IMR-90 (cell line): ENCODE measurements around the gene RNF223. TPM values are rescaled to one million over a fixed set of nuclear protein-coding genes. Genes with fewer than 3 reads are reported as not detected.

ENCODE experiments used
- ATAC-seq: fragments of 200-7000 bp; cut with Tn5 transposase; 2 replicates; pipeline ENCODE4 v1.9.1; 2020; ENCODE audit warnings: low read depth, mild to moderate bottlenecking, moderate library complexity
- BruUV-seq: library from RNA; stranded (reverse); fragments of 400-500 nt; replicated peaks from 2 replicates; lab custom pipeline; 2021; lab: Mats Ljungman, UMichigan
- CTCF ChIA-PET: fragments of 300-600 bp; formaldehyde crosslinking; extraction: SDS; loops from one replicate; lab custom pipeline; 2021; ENCODE audit warnings: antibody characterized with exemption; lab: Yijun Ruan, JAX
- POLR2A ChIA-PET: fragments of 300-600 bp; sonication (Branson Sonifier 250); formaldehyde crosslinking; loops from one replicate; lab custom pipeline; 2022; ENCODE audit warnings: antibody characterized with exemption; ENCODE audit not compliant: unreplicated experiment; lab: Charles Lee
- DNase-seq: peaks from one replicate; pipeline ENCODE4 v3.0.0; 2013
- H2AFZ ChIP-seq: replicated peaks from 2 replicates; pipeline ENCODE3; 2013; ENCODE audit warnings: low read length, mild to moderate bottlenecking; ENCODE audit not compliant: poor library complexity
- H2AK5ac ChIP-seq: 2 replicates; pipeline ENCODE4 v1.6.1; 2013; ENCODE audit warnings: low read depth, low read length, inconsistent platforms
- H2AK9ac ChIP-seq: replicated peaks from 2 replicates; pipeline ENCODE3; 2013; ENCODE audit warnings: mild to moderate bottlenecking, low read depth, low read length, moderate library complexity; ENCODE audit not compliant: poor library complexity
- H2BK120ac ChIP-seq: 2 replicates; pipeline ENCODE4 v1.6.1; 2013; ENCODE audit warnings: low read depth, low read length, inconsistent platforms
- H2BK15ac ChIP-seq: 3 replicates; pipeline ENCODE4 v1.6.1; 2013; ENCODE audit warnings: low read depth, low read length, inconsistent platforms
- H2BK20ac ChIP-seq: 2 replicates; pipeline ENCODE4 v1.6.1; 2013; ENCODE audit warnings: low read depth, mild to moderate bottlenecking, inconsistent platforms, low read length, moderate library complexity
- H2BK5ac ChIP-seq: 2 replicates; pipeline ENCODE4 v1.6.1; 2013; ENCODE audit warnings: mild to moderate bottlenecking, low read depth, low read length, inconsistent platforms; ENCODE audit not compliant: poor library complexity, severe bottlenecking
- H3K14ac ChIP-seq: replicated peaks from 2 replicates; pipeline ENCODE4 v1.6.1; 2013; ENCODE audit warnings: low read depth, low read length, inconsistent platforms
- H3K18ac ChIP-seq: 2 replicates; pipeline ENCODE4 v1.6.1; 2013; ENCODE audit warnings: low read depth, low read length, control low read depth
- H3K23ac ChIP-seq: 2 replicates; pipeline ENCODE4 v1.6.1; 2013; ENCODE audit warnings: low read depth, low read length, inconsistent platforms
- H3K27ac ChIP-seq: 2 replicates; pipeline ENCODE4 v1.5.1; 2013; ENCODE audit warnings: mild to moderate bottlenecking, control low read depth, low read length; ENCODE audit not compliant: insufficient read depth
- H3K27me3 ChIP-seq: 2 replicates; pipeline ENCODE4 v1.6.1; 2013; ENCODE audit warnings: low read length; ENCODE audit not compliant: control insufficient read depth, insufficient read depth
- H3K36me3 ChIP-seq: 2 replicates; pipeline ENCODE4 v1.6.1; 2013; ENCODE audit warnings: low read length, mixed read lengths; ENCODE audit not compliant: control insufficient read depth, insufficient read depth
- H3K4ac ChIP-seq: 2 replicates; pipeline ENCODE4 v1.6.1; 2013; ENCODE audit warnings: low read depth, low read length, inconsistent platforms
- H3K4me1 ChIP-seq: 2 replicates; pipeline ENCODE4 v1.6.1; 2013; ENCODE audit warnings: low read length, mixed read lengths; ENCODE audit not compliant: control insufficient read depth, insufficient read depth
- H3K4me2 ChIP-seq: 2 replicates; pipeline ENCODE4 v1.6.1; 2013; ENCODE audit warnings: low read depth, mild to moderate bottlenecking, control low read depth, low read length, moderate library complexity
- H3K4me3 ChIP-seq: 2 replicates; pipeline ENCODE4 v1.5.1; 2013; ENCODE audit warnings: low read depth, mild to moderate bottlenecking, control low read depth, low read length, moderate library complexity; ENCODE audit not compliant: insufficient read depth
- H3K56ac ChIP-seq: 2 replicates; pipeline ENCODE4 v1.6.1; 2013; ENCODE audit warnings: low read length, inconsistent platforms; ENCODE audit not compliant: insufficient read depth; ENCODE audit errors: extremely low read depth
- H3K79me1 ChIP-seq, 2 experiments: 2 replicates each; pipeline ENCODE4 v1.6.1; 2013; ENCODE audit warnings: low read length in 2 of 2, inconsistent platforms in 1 of 2, low read depth in 1 of 2
- H3K9ac ChIP-seq: 2 replicates; pipeline ENCODE4 v1.6.1; 2013; ENCODE audit warnings: low read depth, low read length, control low read depth
- H3K9me1 ChIP-seq: 2 replicates; pipeline ENCODE4 v1.6.1; 2013; ENCODE audit warnings: low read length, inconsistent platforms; ENCODE audit not compliant: insufficient read depth
- H3K9me3 ChIP-seq: 2 replicates; pipeline ENCODE4 v1.6.1; 2013; ENCODE audit warnings: low read length; ENCODE audit not compliant: control insufficient read depth, insufficient read depth
- H4K20me1 ChIP-seq: 2 replicates; pipeline ENCODE4 v1.6.1; 2013; ENCODE audit warnings: low read length, inconsistent platforms; ENCODE audit not compliant: insufficient read depth
- H4K5ac ChIP-seq: 2 replicates; pipeline ENCODE4 v1.6.1; 2013; ENCODE audit warnings: mild to moderate bottlenecking, low read depth, low read length, control low read depth
- H4K8ac ChIP-seq, 2 experiments: 2 replicates each; pipeline ENCODE4 v1.6.1; 2013; ENCODE audit warnings: low read depth in 2 of 2, low read length in 2 of 2, control low read depth in 1 of 2, inconsistent platforms in 1 of 2
- H4K91ac ChIP-seq: 2 replicates; pipeline ENCODE4 v1.6.1; 2013; ENCODE audit warnings: low read depth, low read length, inconsistent platforms; ENCODE audit not compliant: insufficient read depth
- CEBPB ChIP-seq: IDR thresholded peaks from 2 replicates; pipeline ENCODE4 v1.6.1; 2012; ENCODE audit warnings: low read depth, low read length, improper control_type of control experiment
- CHD1 ChIP-seq: IDR thresholded peaks from 2 replicates; pipeline ENCODE4 v1.6.1; 2012; ENCODE audit warnings: low read depth, low read length, improper control_type of control experiment
- CTCF ChIP-seq: conservative IDR thresholded peaks from 2 replicates; pipeline ENCODE4 v1.5.1; 2012; ENCODE audit warnings: mild to moderate bottlenecking, low read depth, low read length, improper control_type of control experiment
- FOS ChIP-seq: fragments of 150-350 bp; IDR thresholded peaks from 2 replicates; pipeline ENCODE4 v1.6.1; 2016; ENCODE audit warnings: low read depth, low read length
- MAZ ChIP-seq: IDR thresholded peaks from 2 replicates; pipeline ENCODE4 v1.6.1; 2012; ENCODE audit warnings: low read depth, mild to moderate bottlenecking, low read length, improper control_type of control experiment, moderate library complexity, borderline replicate concordance
- MXI1 ChIP-seq: IDR thresholded peaks from 2 replicates; pipeline ENCODE4 v1.6.1; 2012; ENCODE audit warnings: low read depth, mild to moderate bottlenecking, low read length, moderate library complexity, borderline replicate concordance
- NFE2L2 ChIP-seq: fragments of 150-350 bp; IDR thresholded peaks from 2 replicates; pipeline ENCODE4 v1.6.1; 2016; ENCODE audit warnings: low read depth, mild to moderate bottlenecking, low read length
- RAD21 ChIP-seq: IDR thresholded peaks from 2 replicates; pipeline ENCODE4 v1.6.1; 2012; ENCODE audit warnings: low read length, improper control_type of control experiment
- RFX5 ChIP-seq: IDR thresholded peaks from 2 replicates; pipeline ENCODE4 v1.8.0; 2012; ENCODE audit warnings: low read depth, mild to moderate bottlenecking, low read length, moderate library complexity
- SMC3 ChIP-seq: fragments of 150-350 bp; IDR thresholded peaks from 2 replicates; pipeline ENCODE4 v1.6.1; 2016; ENCODE audit warnings: low read depth, mild to moderate bottlenecking, antibody characterized with exemption, low read length, moderate library complexity
- WGBS, 2 experiments: methylation state at CpG; one replicate each; pipeline versions ENCODE4 v1.1.5 to v1.1.7; 2013; ENCODE audit warnings: missing lambda C conversion rate in 2 of 2; ENCODE audit not compliant: insufficient read length in 1 of 2; ENCODE audit errors: extremely low coverage in 2 of 2; 5-methylcytosine and 5-hydroxymethylcytosine counted together
- dilution Hi-C: fragments of 300-500 bp; cut with HindIII; formaldehyde crosslinking; loops from one replicate; pipeline ENCODE4 v1.14.3; 2018; ENCODE audit warnings: low sequenced_read_pairs; ENCODE audit not compliant: unreplicated experiment
- in situ Hi-C: fragments of 300-500 bp; cut with MboI; formaldehyde crosslinking; loops from 3 replicates; pipeline ENCODE4 v1.14.3; 2019; ENCODE audit warnings: low sequenced_read_pairs, inconsistent platforms, mixed read lengths
- intact Hi-C: fragments of 100-400 bp; cut with micrococcal nuclease; formaldehyde crosslinking; loops from 2 replicates; pipeline ENCODE4 v1.10.0; 2022
- polyA plus RNA-seq, 3 experiments: library from polyadenylated mRNA; depleted of rRNA; stranded (reverse); fragments of >200 nt; gene quantifications; 2 replicates each; pipeline ENCODE4 v1.2.3, GENCODE V29; 2012; ENCODE audit warnings: low replicate concordance in 1 of 3
- total RNA-seq: library from RNA; depleted of rRNA; stranded (reverse); fragments of >200 nt; gene quantifications from 2 replicates; pipeline ENCODE4 v1.2.3, GENCODE V29; 2012
- TF ChIP-seq, protein P1 (sequence below): fragments of 150-350 bp; IDR thresholded peaks from 2 replicates; pipeline ENCODE4 v1.6.1; 2016; ENCODE audit warnings: low read depth, mild to moderate bottlenecking, low read length, moderate library complexity, borderline replicate concordance
- TF ChIP-seq, protein P2 (sequence below): fragments of 150-350 bp; IDR thresholded peaks from 2 replicates; pipeline ENCODE4 v1.6.1; 2017; ENCODE audit warnings: mild to moderate bottlenecking, antibody characterized with exemption, low read length, low read depth

Gene RNF223
- total and polyA plus RNA-seq, 2 of the 4 experiments (the other 2 are of a cell fraction) = not detected

DNA sequence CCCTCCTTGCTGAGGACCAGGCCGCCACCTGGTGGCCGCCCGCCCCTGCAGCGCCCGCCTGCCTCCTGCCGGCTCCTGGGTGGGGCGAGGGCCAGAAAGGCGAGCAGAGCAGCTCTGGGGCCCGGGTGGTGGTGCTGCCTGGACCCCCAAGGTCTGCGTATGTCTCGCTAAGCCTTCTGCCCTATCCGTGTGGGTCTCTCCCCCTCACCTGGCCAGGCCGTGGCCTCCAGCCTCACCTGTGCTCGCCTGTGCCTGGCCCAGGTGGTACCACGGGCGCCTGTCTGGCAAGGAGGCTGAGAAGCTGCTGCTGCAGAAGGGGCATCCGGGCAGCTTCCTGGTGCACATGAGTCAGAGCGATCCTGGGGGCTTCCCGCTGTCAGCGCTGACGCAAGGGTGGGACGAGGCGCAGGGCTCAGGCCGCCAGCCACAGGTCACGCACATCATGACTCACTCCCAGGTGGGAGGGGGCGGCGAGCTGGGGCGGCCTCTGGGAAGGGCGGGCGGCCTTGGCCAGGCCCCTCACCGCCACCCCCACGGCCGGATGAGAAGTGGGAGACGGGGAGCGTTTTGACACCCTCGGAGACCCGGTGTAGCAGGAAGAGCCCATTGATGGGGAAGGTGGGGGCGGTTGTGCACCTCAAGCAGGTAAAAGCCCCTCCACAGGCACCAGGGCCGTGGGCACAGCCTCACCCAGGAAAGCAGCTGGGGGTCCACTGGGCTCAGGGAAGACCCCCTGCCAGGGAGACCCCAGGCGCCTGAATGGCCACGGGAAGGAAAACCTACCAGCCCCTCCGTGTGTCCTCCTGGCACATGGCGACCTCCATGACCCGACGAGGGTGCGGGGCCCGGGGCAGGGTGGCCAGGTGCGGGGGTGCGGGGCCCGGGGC lies 9.9 kb downstream of the RNF223 start:
- Histone ChIP-seq H3K4me3 (no peak overlapping the region), H3K27me3 (peaks cover 4% of the 10 kb centered on the region; the same call in 1 of the 2 replicates), H3K4ac (peak overlapping the region; percentile 89), H3K9ac (no peak overlapping the region), H4K5ac (no peak overlapping the region; the same call in 1 of the 2 replicates), H2BK5ac (peak overlapping the region; percentile 35), H2BK15ac (peak overlapping the region; percentile 49; the same call in 1 of the 3 replicates), H3K4me1 (peaks cover 15% of the 10 kb centered on the region), H3K56ac (no peak overlapping the region), H4K20me1 (no peaks in the 10 kb centered on the region), H4K91ac (no peak overlapping the region), H3K4me2 (peak overlapping the region; percentile 42), H3K18ac (no peak overlapping the region), H3K9me3 (no peaks in the 10 kb centered on the region), H3K27ac (no peak overlapping the region; the same call in 1 of the 2 replicates), H3K36me3 (no peaks in the 10 kb centered on the region), H3K9me1 (0 out of 2 replicates have a peak, but pooled peaks cover 4% of the 10 kb centered on the region), H3K14ac (no peak overlapping the region), H2BK20ac (no peak overlapping the region), H3K79me1 (0 out of 4 replicates have a peak, but pooled peaks cover 0 to 4% of the 10 kb centered on the region in 2 experiments), H3K23ac (no peak overlapping the region), H4K8ac (peak overlapping the region; percentile 24 to 80; a peak in 2 of 4 replicates), H2BK120ac (peak overlapping the region; percentile 76; the same call in 1 of the 2 replicates), H2AFZ (peak overlapping the region; percentile 87), H2AK5ac (peak overlapping the region; percentile 67), H2AK9ac (peak overlapping the region; percentile 96)
- intact Hi-C loops = loop anchor here (1.0 kb wide), 1 partner anchor 80 kb away; no protein-coding TSS in a partner anchor
- no TSS peak for BruUV-seq
- ATAC-seq (peak; percentile 38; the same call in 1 of the 2 replicates), DNase-seq (peak; percentile 94)
- ChIA-PET POLR2A (interaction anchor here (0.6 kb wide), 1 partner anchor 44 kb away, joined by 3 read pairs; the partner anchor contains the start of gene AGRN), CTCF (interaction anchor here (0.7 to 2.3 kb wide), 2 partner anchors 80 to 84 kb away, joined by 3 to 9 read pairs; no protein-coding TSS in a partner anchor)
- WGBS, 2 experiments = 13% methylated on average over 24 of the region's 50 CpGs; no CpG with 5 or more reads in 1 of the 2 experiments
- in situ Hi-C loops = no loop called here
- dilution Hi-C loops = no loop called here
- TF ChIP-seq CHD1 (no peak), CEBPB (peak; percentile 85), SMC3 (peak; percentile 39; the same call in 1 of the 2 replicates), MXI1 (no peak), NFE2L2 (no peak), CTCF (peak; percentile 76), RAD21 (peak; percentile 46), FOS (peak; percentile 97), MAZ (peak; percentile 91), RFX5 (no peak)
- TF ChIP-seq, protein P1, sequence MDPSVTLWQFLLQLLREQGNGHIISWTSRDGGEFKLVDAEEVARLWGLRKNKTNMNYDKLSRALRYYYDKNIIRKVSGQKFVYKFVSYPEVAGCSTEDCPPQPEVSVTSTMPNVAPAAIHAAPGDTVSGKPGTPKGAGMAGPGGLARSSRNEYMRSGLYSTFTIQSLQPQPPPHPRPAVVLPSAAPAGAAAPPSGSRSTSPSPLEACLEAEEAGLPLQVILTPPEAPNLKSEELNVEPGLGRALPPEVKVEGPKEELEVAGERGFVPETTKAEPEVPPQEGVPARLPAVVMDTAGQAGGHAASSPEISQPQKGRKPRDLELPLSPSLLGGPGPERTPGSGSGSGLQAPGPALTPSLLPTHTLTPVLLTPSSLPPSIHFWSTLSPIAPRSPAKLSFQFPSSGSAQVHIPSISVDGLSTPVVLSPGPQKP = no peak
- TF ChIP-seq, protein P2, sequence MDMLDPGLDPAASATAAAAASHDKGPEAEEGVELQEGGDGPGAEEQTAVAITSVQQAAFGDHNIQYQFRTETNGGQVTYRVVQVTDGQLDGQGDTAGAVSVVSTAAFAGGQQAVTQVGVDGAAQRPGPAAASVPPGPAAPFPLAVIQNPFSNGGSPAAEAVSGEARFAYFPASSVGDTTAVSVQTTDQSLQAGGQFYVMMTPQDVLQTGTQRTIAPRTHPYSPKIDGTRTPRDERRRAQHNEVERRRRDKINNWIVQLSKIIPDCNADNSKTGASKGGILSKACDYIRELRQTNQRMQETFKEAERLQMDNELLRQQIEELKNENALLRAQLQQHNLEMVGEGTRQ = no peak; the same call in 1 of the 2 replicates
